Tibial artery (tissue), 4 donors: ENCODE results near the gene PAPOLA.
A peak's percentile ranks its signal among the peaks of the same experiment; 100 is the strongest.

Experiments
- DNase-seq, 2 donors: peaks; one replicate each; pipeline ENCODE4 v3.0.0-alpha.2; 2019
- H3K27ac ChIP-seq, 2 donors: fragments of 200-600 bp; sonication (generic) in 1 of 2; 1 replicate in 1 of 2; 2 replicates in 1 of 2; pipeline ENCODE4 v1.5.1; 2018 to 2019; ENCODE audit warnings: mild to moderate bottlenecking in 1 of 2
- H3K27me3 ChIP-seq, 2 donors: fragments of 200-600 bp; sonication (generic) in 1 of 2; one replicate each; pipeline versions ENCODE4 v1.5.1 to v1.6.0; 2016 to 2019
- H3K36me3 ChIP-seq, 3 donors: fragments of 200-600 bp; sonication (generic) in 2 of 3; one replicate each; pipeline ENCODE4 v1.5.1; 2016 to 2019; ENCODE audit warnings: mild to moderate bottlenecking in 2 of 3
- H3K4me1 ChIP-seq, 4 donors: fragments of 200-600 bp; sonication (generic) in 2 of 4; 1 replicate in 3 of 4; 2 replicates in 1 of 4; pipeline ENCODE4 v1.5.1; 2016 to 2019
- H3K4me3 ChIP-seq, 2 donors: fragments of 200-600 bp; sonication (generic) in 1 of 2; 1 replicate in 1 of 2; 2 replicates in 1 of 2; pipeline ENCODE4 v1.5.1; 2018 to 2019; ENCODE audit warnings: mild to moderate bottlenecking in 2 of 2
- H3K9me3 ChIP-seq, 3 donors: fragments of 200-600 bp; sonication (generic) in 1 of 3; one replicate each; pipeline ENCODE4 v1.5.1; 2016 to 2019
- CTCF ChIP-seq, 2 experiments: fragments of 200-600 bp in 1 of 2; fragments of 450-650 bp in 1 of 2; IDR thresholded peaks; one replicate each; pipeline ENCODE4 v1.5.1; 2017 to 2019; ENCODE audit warnings: antibody characterized with exemption in 2 of 2, mild to moderate bottlenecking in 1 of 2, moderate library complexity in 1 of 2
- intact Hi-C: fragments of 100-400 bp; cut with DNase I; formaldehyde crosslinking; loops from one replicate; pipeline ENCODE4 v1.15.0; 2023; ENCODE audit warnings: low total_unique reads

Gene PAPOLA

GRCh38 chr14:96565811-96566210 lies 63.6 kb downstream of the PAPOLA start:
- Histone ChIP-seq H3K36me3 (peaks cover 22 to 46% (median 30%) of the 10 kb centered on the region in 3 donors), H3K4me3 (no peak overlapping the region), H3K9me3 (no peaks in the 10 kb centered on the region), H3K27me3 (no peaks in the 10 kb centered on the region), H3K27ac (no peak overlapping the region), H3K4me1 (no peaks in the 10 kb centered on the region)
- TF ChIP-seq CTCF (IDR thresholded peaks at IDR 0.05) = no peak
- intact Hi-C loops = loop anchor here (10.0 kb wide), 1 partner anchor 179 kb away; no protein-coding TSS in a partner anchor
- DNase-seq = no peak

GRCh38 chr14:96567289-96567899 lies 65.2 kb downstream of the PAPOLA start:
- no peak for DNase-seq
- TF ChIP-seq CTCF (IDR thresholded peaks at IDR 0.05) = peak; percentile 29 to 32
- peaks cover 22 to 40% (median 27%) of the 10 kb centered on the region in 3 donors for H3K36me3 ChIP-seq
- intact Hi-C loops = loop anchor here (10.0 kb wide), 1 partner anchor 177 kb away; no protein-coding TSS in a partner anchor
- H3K4me3 ChIP-seq = no peak overlapping the region
- H3K4me1 ChIP-seq = no peaks in the 10 kb centered on the region
- no peaks in the 10 kb centered on the region for H3K27me3 ChIP-seq
- no peak overlapping the region for H3K27ac ChIP-seq
- H3K9me3 ChIP-seq = no peaks in the 10 kb centered on the region

GRCh38 chr14:96568621-96569020 lies 66.4 kb downstream of the PAPOLA start:
- no peak for TF ChIP-seq CTCF (IDR thresholded peaks at IDR 0.05)
- no peak for DNase-seq
- H3K4me3 ChIP-seq = no peak overlapping the region
- H3K4me1 ChIP-seq = peaks cover 0 to 12% (median 4%) of the 10 kb centered on the region in 4 donors
- intact Hi-C loops = loop anchor here (10.0 kb wide), 1 partner anchor 176 kb away; no protein-coding TSS in a partner anchor
- peaks cover 12 to 27% (median 15%) of the 10 kb centered on the region in 3 donors for H3K36me3 ChIP-seq
- H3K9me3 ChIP-seq = no peaks in the 10 kb centered on the region
- H3K27ac ChIP-seq = no peak overlapping the region
- H3K27me3 ChIP-seq = no peaks in the 10 kb centered on the region

- no peaks in the 10 kb centered on the region for H3K27me3 ChIP-seq
- H3K4me1 ChIP-seq = peaks cover 0 to 28% (median 19%) of the 10 kb centered on the region in 4 donors
- H3K9me3 ChIP-seq = no peaks in the 10 kb centered on the region
- H3K4me3 ChIP-seq = no peak overlapping the region
- intact Hi-C loops = no loop called here
- peaks cover 0 to 10% (median 4%) of the 10 kb centered on the region in 3 donors for H3K36me3 ChIP-seq
- no peak overlapping the region for H3K27ac ChIP-seq
- TF ChIP-seq CTCF (IDR thresholded peaks at IDR 0.05) = no peak
- DNase-seq = no peak
These were observed 69.1 kb downstream of the PAPOLA start for GRCh38 chr14:96571311-96571710.

- peaks cover 0 to 5% (median 0%) of the 10 kb centered on the region in 3 donors for H3K36me3 ChIP-seq
These were observed 71.4 kb downstream of the PAPOLA start for GRCh38 chr14:96573473-96574100.

More at GRCh38 chr14:96573473-96574100, 71.4 kb downstream of the PAPOLA start:
- intact Hi-C loops = no loop called here
- no peak overlapping the region for H3K4me3 ChIP-seq
- H3K27me3 ChIP-seq = no peaks in the 10 kb centered on the region
- no peaks in the 10 kb centered on the region for H3K9me3 ChIP-seq
- no peak overlapping the region for H3K27ac ChIP-seq
- H3K4me1 ChIP-seq = peaks cover 0 to 28% (median 19%) of the 10 kb centered on the region in 4 donors
- no peak for DNase-seq
- no peak for TF ChIP-seq CTCF (IDR thresholded peaks at IDR 0.05)
